A673 (cell line): ENCODE results near the gene CPLX1. TPM values are rescaled to one million over a fixed set of nuclear protein-coding genes. Genes with fewer than 3 reads are reported as not detected.

Source experiments
- BruUV-seq: library from RNA; stranded (reverse); fragments of 400-500 nt; replicated peaks from 2 replicates; lab custom pipeline; 2021; lab: Mats Ljungman, UMichigan
- CTCF ChIA-PET: fragments of 300-600 bp; sonication (Branson Sonifier 250); formaldehyde crosslinking; loops from one replicate; lab custom pipeline; 2022; ENCODE audit warnings: antibody characterized with exemption; lab: Charles Lee
- POLR2A ChIA-PET: fragments of 300-600 bp; sonication (Branson Sonifier 250); formaldehyde crosslinking; loops from one replicate; lab custom pipeline; 2022; ENCODE audit warnings: antibody characterized with exemption; ENCODE audit not compliant: low non-redundant PET; lab: Charles Lee
- DNase-seq: peaks from one replicate; pipeline ENCODE4 v3.0.0-alpha.2; 2015; ENCODE audit warnings: low spot score
- H3K27ac ChIP-seq: fragments of 200-600 bp; sonication (generic); 2 replicates; pipeline ENCODE4 v1.5.1; 2016; ENCODE audit warnings: mixed run types, low read depth, mild to moderate bottlenecking, mixed read lengths, antibody characterized with exemption, low read length; ENCODE audit not compliant: poor library complexity, severe bottlenecking
- H3K27me3 ChIP-seq: fragments of 200-600 bp; sonication (generic); replicated peaks from 2 replicates; pipeline ENCODE4 v1.6.1; 2017; ENCODE audit warnings: mixed run types, low read depth, mild to moderate bottlenecking, mixed read lengths, antibody characterized with exemption, low read length; ENCODE audit not compliant: insufficient read depth, poor library complexity
- H3K36me3 ChIP-seq: fragments of 200-600 bp; sonication (generic); 2 replicates; pipeline ENCODE4 v1.6.1; 2016; ENCODE audit warnings: mixed run types, mild to moderate bottlenecking, mixed read lengths, antibody characterized with exemption, low read length; ENCODE audit not compliant: insufficient read depth, poor library complexity, severe bottlenecking
- H3K4me1 ChIP-seq: fragments of 200-600 bp; sonication (generic); 2 replicates; pipeline ENCODE4 v1.6.1; 2017; ENCODE audit warnings: mixed run types, mild to moderate bottlenecking, mixed read lengths, antibody characterized with exemption, low read length; ENCODE audit not compliant: insufficient read depth, poor library complexity, severe bottlenecking
- H3K4me3 ChIP-seq: fragments of 200-600 bp; sonication (generic); 2 replicates; pipeline ENCODE4 v1.5.1; 2016; ENCODE audit warnings: low read depth, mixed run types, mild to moderate bottlenecking, mixed read lengths, low read length; ENCODE audit not compliant: poor library complexity, severe bottlenecking
- H3K9me3 ChIP-seq: fragments of 200-600 bp; sonication (generic); 2 replicates; pipeline ENCODE4 v1.6.1; 2016; ENCODE audit warnings: mixed run types, low read depth, mild to moderate bottlenecking, mixed read lengths, antibody characterized with exemption, low read length; ENCODE audit not compliant: poor library complexity, severe bottlenecking
- EZH2 ChIP-seq: fragments of 200-600 bp; sonication (generic); IDR thresholded peaks from 2 replicates; pipeline ENCODE4 v1.6.1; 2017; ENCODE audit warnings: borderline replicate concordance, low read depth, mild to moderate bottlenecking, mixed read lengths, antibody characterized with exemption, low read length; ENCODE audit not compliant: poor library complexity, severe bottlenecking
- intact Hi-C: fragments of 100-400 bp; cut with micrococcal nuclease; formaldehyde crosslinking; loops from one replicate; pipeline ENCODE4 v1.10.0; 2022; ENCODE audit not compliant: unreplicated experiment
- total RNA-seq: library from RNA; stranded (reverse); gene quantifications from 2 replicates; pipeline ENCODE4 v1.2.3, GENCODE V29; 2021
- TF ChIP-seq, protein P1 (sequence below): fragments of 300-800, 200-600 bp; sonication (generic); conservative IDR thresholded peaks from 2 replicates; pipeline ENCODE4 v1.5.1; 2017; ENCODE audit warnings: low read depth, mild to moderate bottlenecking, antibody characterized with exemption, low read length, moderate library complexity, mixed read lengths

The CPLX1 gene
- total RNA-seq, 1 experiment from 2014 or later, result 4.6 TPM

DNA sequence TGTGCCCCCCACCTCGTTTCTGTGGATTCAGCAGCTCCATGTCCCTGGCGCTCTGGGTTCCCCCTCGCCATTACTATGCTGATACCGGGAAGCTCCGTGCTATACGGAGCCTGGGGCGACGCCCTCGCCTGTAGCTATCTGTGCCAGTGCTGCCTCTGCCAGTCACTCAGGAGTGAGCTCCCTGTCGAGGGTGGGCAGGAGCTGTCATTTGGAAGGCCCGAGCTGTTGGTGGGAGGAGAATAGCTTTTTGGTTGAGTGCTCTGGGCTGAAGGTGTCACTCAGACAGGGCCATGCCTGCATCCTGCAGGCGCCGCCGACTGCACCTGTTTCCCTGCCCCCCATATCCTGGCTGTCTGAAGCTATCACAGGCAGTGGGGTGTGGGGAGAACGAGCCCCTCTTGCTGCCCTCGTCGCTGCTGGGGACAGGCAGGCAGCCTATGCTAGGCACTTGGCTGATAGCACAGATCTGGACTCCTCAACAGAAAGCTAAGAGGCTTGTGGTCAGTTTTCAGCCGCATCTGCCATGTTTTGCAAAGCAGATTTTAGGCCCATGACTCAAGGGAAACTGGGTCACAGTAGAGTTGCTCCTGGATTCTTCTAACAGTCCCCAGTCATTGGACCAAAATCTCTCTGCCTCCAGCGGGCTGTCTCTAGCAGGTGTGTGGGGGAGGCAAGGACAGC lies 31.8 kb downstream of the CPLX1 start:
- CTCF ChIA-PET, result no interaction called here
- POLR2A ChIA-PET, result no interaction called here
- intact Hi-C loops, result no loop called here
- no TSS peak for BruUV-seq
- H3K9me3 ChIP-seq, result no peaks in the 10 kb centered on the region
- no peaks in the 10 kb centered on the region for H3K36me3 ChIP-seq
- H3K4me3 ChIP-seq, result no peak overlapping the region
- no peak overlapping the region for H3K27ac ChIP-seq
- H3K27me3 ChIP-seq, result peaks cover 11% of the 10 kb centered on the region
- H3K4me1 ChIP-seq, result no peaks in the 10 kb centered on the region
- TF ChIP-seq EZH2, result no peak
- TF ChIP-seq, protein P1, sequence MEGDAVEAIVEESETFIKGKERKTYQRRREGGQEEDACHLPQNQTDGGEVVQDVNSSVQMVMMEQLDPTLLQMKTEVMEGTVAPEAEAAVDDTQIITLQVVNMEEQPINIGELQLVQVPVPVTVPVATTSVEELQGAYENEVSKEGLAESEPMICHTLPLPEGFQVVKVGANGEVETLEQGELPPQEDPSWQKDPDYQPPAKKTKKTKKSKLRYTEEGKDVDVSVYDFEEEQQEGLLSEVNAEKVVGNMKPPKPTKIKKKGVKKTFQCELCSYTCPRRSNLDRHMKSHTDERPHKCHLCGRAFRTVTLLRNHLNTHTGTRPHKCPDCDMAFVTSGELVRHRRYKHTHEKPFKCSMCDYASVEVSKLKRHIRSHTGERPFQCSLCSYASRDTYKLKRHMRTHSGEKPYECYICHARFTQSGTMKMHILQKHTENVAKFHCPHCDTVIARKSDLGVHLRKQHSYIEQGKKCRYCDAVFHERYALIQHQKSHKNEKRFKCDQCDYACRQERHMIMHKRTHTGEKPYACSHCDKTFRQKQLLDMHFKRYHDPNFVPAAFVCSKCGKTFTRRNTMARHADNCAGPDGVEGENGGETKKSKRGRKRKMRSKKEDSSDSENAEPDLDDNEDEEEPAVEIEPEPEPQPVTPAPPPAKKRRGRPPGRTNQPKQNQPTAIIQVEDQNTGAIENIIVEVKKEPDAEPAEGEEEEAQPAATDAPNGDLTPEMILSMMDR, result no peak
- DNase-seq, result no peak

DNA sequence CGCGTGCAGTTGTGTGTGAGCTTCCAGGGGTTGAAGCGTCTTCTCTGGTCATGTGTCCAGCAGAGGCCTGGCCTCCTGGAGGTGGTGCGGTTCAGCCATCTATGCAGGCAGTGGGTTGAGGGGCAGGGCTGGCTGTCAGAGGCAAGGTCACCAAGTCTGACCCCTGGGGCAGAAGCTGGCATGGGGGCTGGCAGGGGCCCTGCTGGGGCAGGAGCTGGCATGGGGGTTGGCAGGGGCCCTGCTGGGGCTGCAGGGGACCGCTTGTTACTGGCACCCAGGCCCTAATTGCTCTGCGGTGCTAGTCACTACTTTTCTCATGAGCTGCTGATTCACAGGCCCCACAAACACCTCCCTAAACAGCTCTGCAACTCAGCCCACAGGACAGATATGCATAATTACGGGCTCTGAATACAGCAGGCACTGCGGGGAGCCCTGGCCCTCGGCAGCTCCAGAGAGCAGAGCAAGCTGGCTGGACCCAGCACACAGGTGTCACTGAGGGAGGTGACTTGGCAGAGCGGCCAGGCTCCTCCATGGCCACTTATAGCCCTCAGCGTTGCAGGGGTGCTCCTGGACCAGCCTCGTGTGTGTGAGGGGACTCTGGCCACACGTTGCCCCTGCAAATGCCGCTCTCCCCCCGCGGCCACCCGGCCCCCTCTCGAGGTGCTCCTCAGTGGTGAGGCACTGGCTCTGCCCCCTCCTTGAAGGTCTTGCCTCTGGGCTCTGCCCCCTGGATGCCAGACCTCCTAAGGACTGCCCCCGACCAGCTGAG lies 32.7 kb downstream of the CPLX1 start:
- ChIA-PET POLR2A (no interaction called here), CTCF (no interaction called here)
- no peaks in the 10 kb centered on the region for H3K4me1 ChIP-seq
- TF ChIP-seq EZH2, result no peak
- peaks cover 11% of the 10 kb centered on the region for H3K27me3 ChIP-seq
- BruUV-seq, result no TSS peak
- H3K36me3 ChIP-seq, result no peaks in the 10 kb centered on the region
- no peak overlapping the region for H3K4me3 ChIP-seq
- no peak overlapping the region for H3K27ac ChIP-seq
- no peak for DNase-seq
- no peaks in the 10 kb centered on the region for H3K9me3 ChIP-seq
- intact Hi-C loops, result no loop called here

DNA sequence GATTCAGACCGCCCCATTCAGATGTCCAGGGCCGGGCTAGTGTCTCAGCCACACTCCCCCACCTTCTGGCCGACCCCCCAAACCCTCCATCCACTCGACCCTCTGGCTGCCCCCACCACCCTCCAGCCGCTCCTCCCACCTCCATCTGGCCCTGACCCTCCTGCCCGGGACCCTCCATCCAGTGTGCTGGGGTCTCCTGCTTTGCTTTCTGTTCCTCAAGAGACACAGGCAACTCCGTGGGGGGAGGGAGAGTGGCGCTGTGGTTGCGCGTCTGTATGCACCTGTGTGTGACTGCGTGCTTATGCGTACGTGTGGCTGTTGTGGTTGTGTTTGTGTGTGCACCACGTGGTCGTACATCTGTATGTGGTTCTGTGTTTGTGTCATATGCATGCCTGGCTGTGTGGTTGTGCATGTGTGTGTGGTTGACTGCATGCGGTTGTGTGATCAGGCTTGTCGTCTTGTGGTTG lies 33.3 kb downstream of the CPLX1 start:
- Histone ChIP-seq H3K9me3 (no peaks in the 10 kb centered on the region), H3K4me1 (no peaks in the 10 kb centered on the region), H3K36me3 (no peaks in the 10 kb centered on the region), H3K27ac (no peak overlapping the region), H3K27me3 (peaks cover 11% of the 10 kb centered on the region), H3K4me3 (peak overlapping the region; percentile 36)
- ChIA-PET POLR2A (no interaction called here), CTCF (no interaction called here)
- DNase-seq, result no peak
- TF ChIP-seq, protein P1, result 0 out of 2 replicates have a peak, but pooled peaks have one; percentile 4
- TF ChIP-seq EZH2, result no peak
- intact Hi-C loops, result no loop called here
- no TSS peak for BruUV-seq
